Activated naive CD4-positive, alpha-beta T cell treated with anti-CD3 and anti-CD28 coated beads, Interleukin-2, amount 10 ng/mL, durations not matched to agents 5 hours and 36 hours (primary cell): ENCODE data around the gene GDF3. TPM values are rescaled to one million over a fixed set of nuclear protein-coding genes. Genes with fewer than 3 reads are reported as not detected.

Source experiments
- total RNA-seq, 2 experiments: library from RNA; stranded (reverse); gene quantifications; one replicate each; pipeline ENCODE4 v1.2.3, GENCODE V29; 2021

GDF3 gene
- not detected for total RNA-seq

GRCh38 chr12:7695566-7696197 lies at the start of gene GDF3:
TSS of gene GDF3 (minus strand) at chr12:7695775. CDS start at chr12:7695728, 47 bp downstream.

GRCh38 chr12:7711133-7711532 lies 15.6 kb upstream of the GDF3 start, which contains the start of gene DPPA3:
TSS of gene DPPA3 (plus strand) at chr12:7711433. CDS start at chr12:7711571, 138 bp downstream.

Other genes with a start within 250 kb of the GDF3 start
- not detected for gene CD163, start 192.0 kb downstream of the GDF3 start, total RNA-seq
- gene APOBEC1, start 29.9 kb downstream of the GDF3 start, total RNA-seq: not detected
- gene DPPA3, start 15.7 kb upstream of the GDF3 start, total RNA-seq: not detected
- gene CLEC4C, start 51.6 kb upstream of the GDF3 start, total RNA-seq: not detected
- gene NANOGNB, start 69.4 kb upstream of the GDF3 start, total RNA-seq: not detected
- gene NANOG, start 93.6 kb upstream of the GDF3 start, total RNA-seq: not detected
- gene SLC2A14, start 177.1 kb upstream of the GDF3 start, total RNA-seq: 10 to 100 TPM; 10.0 TPM
- gene SLC2A3, start 240.4 kb upstream of the GDF3 start, total RNA-seq: 100 to 1,000 TPM; 376 to 390 TPM